NOMO-1 (cell line): ENCODE measurements around the gene LIPI.
"Not testable (repeated sequence)": the region's sequence is repeated elsewhere in the genome, so short reads cannot be mapped to it uniquely, and the experiment has no call there.

ENCODE experiments used
- DNase-seq, 2 experiments: peaks; one replicate each; lab custom pipeline; 2025; ENCODE audit not compliant: unreplicated experiment in 2 of 2; lab: John Stamatoyannopoulos, UW

The LIPI gene

DNA sequence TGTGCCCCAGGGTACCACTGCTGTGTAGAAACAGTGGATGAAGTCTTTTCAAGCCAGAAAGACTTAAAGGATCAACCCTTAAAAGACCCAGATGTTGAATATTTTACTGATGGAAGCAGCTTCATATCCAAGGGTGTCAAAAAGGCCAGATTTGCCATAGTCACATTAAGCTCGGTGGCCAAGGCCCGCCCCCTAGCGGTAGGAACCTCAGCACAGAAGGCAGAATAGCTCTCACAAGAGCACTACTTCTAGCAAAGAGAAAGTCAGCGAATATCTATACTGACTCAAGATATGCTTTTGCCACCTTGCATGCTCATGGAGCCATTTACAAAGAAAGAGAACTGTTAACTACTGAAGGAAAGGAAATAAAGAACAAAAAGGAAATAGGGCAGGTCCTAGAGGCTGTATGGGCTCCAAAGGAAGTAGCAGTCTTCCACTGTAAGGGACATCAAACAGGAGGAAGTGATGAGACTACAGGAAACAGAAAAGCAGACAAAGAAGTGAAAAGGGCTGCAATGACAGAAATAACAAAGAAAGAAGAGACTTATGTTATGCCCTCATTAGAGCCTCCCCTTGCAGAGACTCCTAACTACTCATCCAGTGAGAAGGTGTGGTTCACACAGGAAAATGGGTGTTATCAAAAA is 90.5 kb downstream of the LIPI start:
- peak; percentile 6 to 36 for DNase-seq

- no peak for DNase-seq
Observed at GRCh38 chr21:14119038-14119437, 91.7 kb downstream of the LIPI start.

DNA sequence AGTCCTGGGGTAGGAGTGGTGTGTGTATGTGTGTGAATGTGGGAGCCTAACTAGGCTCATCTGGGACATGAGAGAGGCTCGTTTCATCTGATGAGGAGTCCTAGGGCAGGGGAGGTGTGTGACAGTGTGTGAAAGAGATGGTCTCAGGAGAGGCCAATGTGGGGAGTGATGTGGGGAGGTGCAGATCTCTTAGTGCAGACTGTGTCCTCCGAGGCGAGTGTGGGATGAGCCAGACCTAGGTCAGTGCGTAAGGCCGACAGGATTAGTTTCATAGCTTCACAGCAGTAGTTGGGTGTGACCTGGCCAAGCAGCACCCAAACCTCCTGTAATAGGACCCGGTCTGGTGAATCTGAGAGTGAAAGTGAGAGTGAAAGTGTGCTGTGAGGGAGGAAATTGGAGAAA is 94.7 kb downstream of the LIPI start:
- DNase-seq, result no peak

DNA sequence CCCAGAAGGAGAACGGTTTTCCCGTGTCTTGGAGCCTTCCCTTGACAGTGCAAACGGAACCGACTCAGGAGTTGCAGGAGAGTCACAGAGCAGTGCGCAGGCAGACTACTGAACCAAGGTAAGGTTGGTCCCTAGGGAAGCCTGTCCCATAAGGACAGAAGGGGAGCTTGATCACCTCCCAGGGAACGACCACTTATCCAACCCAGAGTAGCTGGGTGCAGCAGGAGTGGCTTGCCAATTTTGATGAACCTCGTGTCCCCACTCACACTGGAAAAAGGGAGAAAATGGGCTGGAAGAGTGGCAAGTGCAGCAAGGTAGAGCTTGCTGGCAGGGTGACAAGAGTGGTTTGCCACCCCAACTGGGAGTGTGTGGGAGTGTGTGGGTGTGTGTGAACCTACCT is 95.1 kb downstream of the LIPI start:
- DNase-seq, result no peak

DNA sequence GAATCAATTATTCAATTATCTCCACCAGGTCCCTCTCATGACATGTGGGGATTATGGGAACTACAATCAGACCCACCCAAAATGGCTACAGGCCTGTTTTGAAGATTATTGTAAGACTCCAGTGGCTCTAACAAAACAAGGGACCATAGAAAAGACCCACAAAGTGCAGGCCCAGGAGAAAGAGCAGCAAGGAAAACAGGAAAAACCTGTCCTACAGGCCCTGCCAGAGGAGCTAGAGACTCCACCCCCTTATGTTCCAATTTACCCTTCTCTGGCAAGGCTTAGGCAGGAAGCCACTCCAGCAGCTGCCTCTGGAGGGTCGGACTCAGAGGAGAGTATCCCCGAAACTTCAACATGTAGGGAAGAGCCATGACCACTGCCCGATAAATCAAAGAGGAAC is 96.5 kb downstream of the LIPI start:
- DNase-seq, result no peak

- DNase-seq, result not testable (repeated sequence)
Observed at GRCh38 chr21:14104564-14104963, 106.2 kb downstream of the LIPI start.

GRCh38 chr21:14099570-14099969 is 111.2 kb downstream of the LIPI start:
- DNase-seq, result no peak

- no peak for DNase-seq
Observed at GRCh38 chr21:14097881-14098499, 112.8 kb downstream of the LIPI start.

DNA sequence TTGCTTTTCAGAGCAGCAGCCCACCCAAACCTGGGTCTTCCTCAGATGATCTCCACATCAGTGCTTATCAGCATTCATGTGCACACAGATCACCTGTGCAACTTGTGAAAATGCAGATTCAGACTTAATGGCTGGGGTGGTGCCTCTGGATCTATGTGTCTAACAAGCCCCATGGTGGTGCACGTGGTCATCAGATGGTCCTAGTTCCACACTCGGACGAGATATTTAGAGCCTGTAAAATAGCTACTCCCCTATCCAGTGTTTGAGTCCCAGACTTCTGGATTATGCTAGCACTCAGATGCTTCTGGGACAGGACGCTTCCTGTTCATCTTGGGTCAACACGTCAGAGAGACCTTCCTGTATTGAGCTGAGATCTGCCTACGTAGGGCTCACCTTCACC is 114.2 kb downstream of the LIPI start:
- DNase-seq, result no peak

- DNase-seq, result no peak
Observed at GRCh38 chr21:14096172-14096571, 114.6 kb downstream of the LIPI start.

DNA sequence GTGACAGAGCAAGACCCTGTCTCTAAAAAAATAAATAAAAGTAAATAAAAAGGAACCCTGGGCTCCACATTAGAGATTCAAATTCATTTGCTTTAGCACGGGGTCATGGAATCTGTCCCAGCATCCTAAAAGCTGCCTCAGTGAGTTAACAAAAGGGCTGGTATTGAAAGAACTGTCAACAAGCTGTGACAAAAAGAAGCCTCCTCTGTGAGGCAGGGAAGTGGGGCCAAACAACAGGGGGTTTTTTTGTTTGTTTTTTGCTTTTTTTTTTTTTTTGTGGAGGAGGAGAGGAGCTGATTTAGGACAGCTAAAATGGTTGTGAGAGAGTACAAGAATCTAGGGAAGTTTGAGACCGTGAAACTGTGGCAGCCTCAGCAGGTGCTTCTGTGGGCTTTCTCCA is 115.7 kb downstream of the LIPI start:
- no peak for DNase-seq

DNA sequence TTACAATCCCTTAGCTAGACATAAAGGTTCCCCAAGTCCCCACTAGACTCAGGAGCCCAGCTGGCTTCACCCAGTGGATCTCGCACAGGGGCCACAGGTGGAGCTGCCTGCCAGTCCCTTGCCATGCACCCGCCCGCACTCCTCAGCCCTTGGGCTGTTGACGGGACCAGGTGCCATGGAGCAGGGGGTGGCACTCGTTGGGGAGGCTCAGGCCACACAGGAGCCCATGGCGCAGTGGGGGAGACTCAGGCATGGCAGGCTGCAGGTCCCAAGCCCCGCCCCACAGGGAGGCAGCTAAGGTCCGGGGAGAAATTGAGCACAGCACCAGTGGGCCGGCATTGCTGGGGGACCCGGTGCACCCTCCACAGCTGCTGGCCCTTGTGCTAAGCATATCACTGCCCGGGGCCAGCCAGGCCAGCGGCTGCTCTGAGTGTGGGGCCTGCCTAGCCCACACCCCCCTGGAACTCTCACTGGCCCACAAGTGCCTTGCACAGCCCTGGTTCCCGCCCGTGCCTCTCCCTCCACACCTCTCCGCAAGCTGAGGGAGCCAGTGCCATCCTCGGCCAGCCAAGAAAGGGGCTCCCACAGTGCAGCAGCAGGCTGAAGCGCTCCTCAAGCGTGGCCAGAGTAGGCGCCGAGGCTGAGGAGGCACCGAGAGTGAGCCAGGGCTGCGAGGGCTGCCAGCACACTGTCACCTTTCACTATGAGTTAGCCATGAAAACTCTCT is 117.8 kb downstream of the LIPI start:
- no peak for DNase-seq

DNA sequence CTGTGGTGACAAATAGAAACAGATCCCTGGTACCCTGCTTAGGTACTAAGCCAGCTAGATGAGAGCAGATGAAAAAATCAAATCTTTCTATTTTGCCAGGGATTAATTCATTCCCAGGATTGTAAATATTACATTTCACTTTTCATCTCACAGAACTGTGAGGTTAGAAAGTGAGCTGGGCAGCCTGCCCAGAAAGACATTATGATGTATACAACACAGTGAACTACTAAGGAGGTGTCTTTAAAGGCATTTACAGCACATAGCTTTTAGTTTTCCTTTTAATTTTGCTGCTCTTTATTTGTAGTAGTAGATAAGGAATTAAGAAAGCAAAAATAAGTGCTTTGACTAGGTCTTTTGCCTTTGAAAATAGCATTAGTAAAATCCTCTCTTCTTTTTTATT is 120.6 kb downstream of the LIPI start:
- DNase-seq, result not testable (repeated sequence)

DNA sequence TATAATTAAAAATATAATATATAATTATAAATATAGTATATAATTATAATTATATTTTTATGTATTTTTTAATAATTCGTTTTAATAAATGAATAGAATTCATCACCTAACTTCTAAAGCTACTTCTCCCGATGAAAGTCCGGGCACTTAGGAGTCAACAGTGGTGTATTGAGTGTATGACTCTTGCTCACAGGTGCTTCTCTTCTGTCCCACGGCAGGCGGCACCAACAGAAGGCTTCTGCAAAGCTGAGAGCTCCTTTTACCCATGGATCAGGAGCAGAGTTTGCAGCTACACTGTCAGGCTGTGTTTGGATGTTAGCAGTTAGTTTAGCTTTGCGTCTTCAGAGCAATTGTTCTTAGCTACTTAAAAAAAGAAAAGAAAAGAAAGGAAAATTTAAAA is 122.4 kb downstream of the LIPI start:
- no peak for DNase-seq

DNA sequence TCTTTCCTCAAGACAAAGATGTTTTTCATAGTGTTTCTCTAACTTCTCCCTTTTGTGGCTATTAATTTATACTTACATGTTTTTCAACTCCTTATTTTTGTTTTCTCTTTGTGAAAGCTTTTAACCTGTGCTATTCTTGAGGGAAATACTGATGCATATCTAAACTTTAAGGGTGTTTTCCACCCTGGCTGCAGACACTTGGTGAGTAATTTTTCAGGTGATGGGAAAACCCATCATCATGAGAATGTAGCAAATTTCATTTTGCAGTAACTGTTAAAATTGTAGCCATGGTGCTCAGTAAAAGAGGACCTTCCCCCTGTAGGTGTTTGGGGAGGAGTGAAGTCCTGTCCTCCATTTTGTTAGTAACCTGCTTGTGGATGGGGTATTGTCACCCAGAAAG is 124.2 kb downstream of the LIPI start:
- DNase-seq, result no peak

DNA sequence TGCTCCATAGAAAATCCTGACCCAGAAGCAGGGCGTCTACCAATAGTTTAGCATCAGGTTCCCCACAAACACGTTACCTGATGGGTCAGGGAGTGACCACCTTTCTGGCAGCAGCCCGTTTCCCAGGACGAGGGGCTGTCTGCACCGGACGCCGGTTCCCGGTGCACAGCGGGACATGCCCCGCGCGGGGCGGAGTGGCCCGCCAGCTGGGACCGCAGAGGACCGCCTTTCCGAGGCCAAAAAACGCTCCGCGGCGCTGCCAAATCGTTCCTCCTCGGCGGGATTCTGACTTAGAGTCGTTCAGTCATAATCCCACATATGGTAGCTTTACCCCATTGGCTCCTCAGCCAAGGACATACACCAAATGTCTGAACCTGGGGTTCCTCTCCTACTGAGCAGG is 126.1 kb downstream of the LIPI start:
- DNase-seq, result no peak

- no peak for DNase-seq
Observed at GRCh38 chr21:14084068-14084501, 126.7 kb downstream of the LIPI start.

DNA sequence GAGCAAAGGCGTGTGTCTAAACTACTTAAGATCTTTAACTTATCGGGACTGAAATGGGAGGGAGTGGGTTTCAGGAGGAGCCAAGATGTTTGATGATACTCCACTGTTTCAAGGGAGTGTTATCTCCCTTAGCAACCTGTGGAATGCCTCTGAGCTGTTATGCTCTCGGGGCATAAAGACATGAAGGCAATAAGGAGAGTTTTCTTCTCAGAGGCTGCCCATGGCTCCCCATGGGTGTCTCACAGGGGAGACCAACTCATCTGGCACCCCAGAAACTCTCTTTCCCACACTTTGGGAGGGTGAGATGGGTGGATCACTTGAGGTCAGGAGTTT is 130.0 kb downstream of the LIPI start:
- DNase-seq, result no peak

DNA sequence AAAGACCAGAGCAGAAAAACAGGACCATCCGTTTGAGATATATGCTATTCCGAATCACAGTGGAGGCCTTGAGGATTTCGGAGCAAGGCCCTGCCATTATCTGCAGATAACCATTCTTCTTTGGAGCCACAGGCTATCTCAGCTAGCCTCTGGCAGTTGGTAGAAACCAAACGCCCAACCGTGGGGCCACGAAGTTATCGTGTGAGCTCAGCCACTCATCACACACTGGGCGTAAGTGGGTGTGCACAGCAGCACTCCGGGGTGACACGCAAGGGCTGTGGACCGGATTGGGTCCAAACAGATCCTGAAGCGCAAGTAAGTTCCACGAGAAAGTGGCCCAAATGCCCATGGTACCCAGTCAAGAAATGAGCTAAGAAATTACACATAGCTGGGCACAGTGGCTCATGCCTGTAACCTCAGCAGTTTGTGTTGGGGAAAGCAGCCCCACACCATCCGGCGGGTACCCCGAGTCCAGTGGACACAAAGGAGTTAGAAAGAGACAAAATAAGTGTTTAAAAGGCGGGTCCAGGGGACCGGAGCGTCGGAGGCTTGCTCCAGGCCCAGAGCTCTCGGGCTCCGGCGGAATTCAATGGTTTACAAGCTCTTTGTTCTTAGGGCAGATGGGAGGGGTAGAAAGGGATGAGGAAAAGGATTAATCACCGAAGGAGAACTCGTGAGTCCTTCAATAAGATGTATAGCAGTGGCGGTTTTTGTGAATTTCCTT is 130.6 kb downstream of the LIPI start:
- no peak for DNase-seq

DNA sequence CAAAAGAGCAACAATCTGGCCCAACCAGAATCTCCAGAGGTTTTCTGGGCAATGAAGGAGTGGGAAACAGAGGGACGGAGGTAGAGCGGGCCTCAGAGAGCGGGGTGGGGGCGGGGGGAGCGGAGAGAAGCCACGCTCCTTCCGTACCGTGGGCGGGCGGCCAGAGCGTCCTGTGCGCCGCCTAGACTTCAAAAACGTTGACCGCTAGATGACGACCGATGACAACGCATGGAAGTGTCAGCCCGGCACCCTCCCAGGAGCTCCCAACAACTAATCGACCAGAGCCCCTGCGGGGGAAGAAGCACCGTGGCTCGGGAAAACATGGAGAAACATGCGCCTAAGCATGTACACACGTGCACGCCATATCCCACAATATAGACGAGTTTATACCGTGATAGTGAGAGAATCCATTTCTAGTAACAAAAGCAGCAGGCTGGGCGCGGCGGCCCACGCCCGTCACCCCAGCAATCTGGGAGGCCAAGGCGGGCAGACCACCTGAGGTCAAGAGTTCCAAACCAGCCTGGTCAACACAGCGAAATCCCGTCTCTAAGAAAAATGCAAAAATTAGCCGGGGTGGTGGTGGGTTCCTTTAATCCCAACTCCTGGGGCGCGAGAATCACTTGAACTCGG is 131.9 kb downstream of the LIPI start:
- DNase-seq, result no peak

DNA sequence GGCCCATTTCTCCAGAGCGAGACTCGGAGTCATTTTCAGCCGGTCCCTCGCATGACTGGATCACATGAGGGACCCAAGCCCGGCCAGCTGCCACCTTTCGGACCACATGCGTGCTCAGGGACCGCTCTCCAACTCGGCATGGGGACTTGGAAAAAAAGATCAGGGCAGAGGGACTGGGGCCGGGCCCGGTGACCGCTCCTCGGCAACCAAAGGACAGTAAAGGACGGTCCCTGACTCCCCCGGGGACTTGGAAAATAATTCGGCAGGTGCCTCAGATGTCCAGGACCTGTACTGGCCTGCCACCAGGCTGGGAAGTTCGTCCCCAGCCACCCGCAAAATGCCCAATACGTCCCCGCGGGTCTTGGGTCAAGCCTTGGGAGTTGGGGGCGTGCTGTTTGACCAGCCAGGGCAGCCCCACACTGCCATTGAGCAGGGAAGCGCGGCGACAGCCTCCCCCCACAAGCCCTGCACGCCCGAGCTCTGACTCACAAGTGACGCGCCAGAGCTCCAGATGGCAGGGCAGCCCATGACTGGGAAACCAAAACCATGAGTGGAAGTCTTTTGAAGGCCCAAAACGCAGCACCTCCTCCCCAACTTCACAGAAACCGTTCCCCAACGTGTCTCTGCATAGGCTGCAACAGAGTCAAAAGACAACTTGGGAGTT is 134.5 kb downstream of the LIPI start:
- no peak for DNase-seq
